ENCODE data around the gene MRPL53.

Gene MRPL53

GRCh38 chr2:74502147-74502719 lies 29.8 kb upstream of the MRPL53 start:
- H3K27ac Mint-ChIP-seq, result peak overlapping the region; percentile 61
- peaks cover 100% of the 10 kb centered on the region for H3K27me3 Mint-ChIP-seq (ENCODE audit: low read depth, poor library complexity)
- DNase-seq, result peak; percentile 45
- peaks cover 90% of the 10 kb centered on the region for H3K4me1 Mint-ChIP-seq
- peak overlapping the region; percentile 89 for H3K4me3 Mint-ChIP-seq
- H3K9me3 Mint-ChIP-seq, result no peaks in the 10 kb centered on the region
- H3K36me3 Mint-ChIP-seq (ENCODE audit: low read depth), result peaks cover 30% of the 10 kb centered on the region
- TF ChIP-seq CTCF (IDR thresholded peaks at IDR 0.05), result no peak

GRCh38 chr2:74501335-74502071 lies 29.0 kb upstream of the MRPL53 start:
- no peak for TF ChIP-seq CTCF (IDR thresholded peaks at IDR 0.05)
- peak overlapping the region; percentile 89 for H3K4me3 Mint-ChIP-seq
- peaks cover 25% of the 10 kb centered on the region for H3K36me3 Mint-ChIP-seq (ENCODE audit: low read depth)
- peaks cover 100% of the 10 kb centered on the region for H3K27me3 Mint-ChIP-seq (ENCODE audit: low read depth, poor library complexity)
- no peaks in the 10 kb centered on the region for H3K9me3 Mint-ChIP-seq
- DNase-seq, result peak; percentile 38
- peak overlapping the region; percentile 77 for H3K27ac Mint-ChIP-seq
- peaks cover 83% of the 10 kb centered on the region for H3K4me1 Mint-ChIP-seq

- H3K36me3 Mint-ChIP-seq (ENCODE audit: low read depth), result peaks cover 25% of the 10 kb centered on the region
- no peak for TF ChIP-seq CTCF (IDR thresholded peaks at IDR 0.05)
- peaks cover 100% of the 10 kb centered on the region for H3K27me3 Mint-ChIP-seq (ENCODE audit: low read depth, poor library complexity)
- H3K27ac Mint-ChIP-seq, result no peak overlapping the region
- peaks cover 76% of the 10 kb centered on the region for H3K4me1 Mint-ChIP-seq
- no peak for DNase-seq
- no peaks in the 10 kb centered on the region for H3K9me3 Mint-ChIP-seq
- H3K4me3 Mint-ChIP-seq, result peak overlapping the region; percentile 89
Observed at GRCh38 chr2:74500578-74500946, 28.1 kb upstream of the MRPL53 start.

- peaks cover 71% of the 10 kb centered on the region for H3K4me1 Mint-ChIP-seq
Observed at GRCh38 chr2:74499940-74500577, 27.6 kb upstream of the MRPL53 start.

GRCh38 chr2:74499267-74499939 lies 26.9 kb upstream of the MRPL53 start, which contains the start of gene LBX2:
Gene LBX2, minus strand, starts transcription at chr2:74499603. Its CDS starts 66 bp downstream, at chr2:74499537.
- peak; percentile 60 for DNase-seq
- Mint-ChIP-seq H3K4me1 (peaks cover 65% of the 10 kb centered on the region), H3K9me3 (no peaks in the 10 kb centered on the region), H3K36me3 (ENCODE audit: low read depth) (peaks cover 14% of the 10 kb centered on the region), H3K4me3 (peak within 1 kb of the TSS; percentile 89), H3K27me3 (ENCODE audit: low read depth, poor library complexity) (peaks cover 100% of the 10 kb centered on the region), H3K27ac (no peak within 1 kb of the TSS)
- TF ChIP-seq CTCF (IDR thresholded peaks at IDR 0.05), result no peak

More at GRCh38 chr2:74499940-74500577, 27.6 kb upstream of the MRPL53 start:
- no peak for DNase-seq
- TF ChIP-seq CTCF (IDR thresholded peaks at IDR 0.05), result no peak
- Mint-ChIP-seq H3K36me3 (ENCODE audit: low read depth) (peaks cover 20% of the 10 kb centered on the region), H3K4me3 (peak overlapping the region; percentile 89), H3K9me3 (no peaks in the 10 kb centered on the region), H3K27ac (no peak overlapping the region), H3K27me3 (ENCODE audit: low read depth, poor library complexity) (peaks cover 100% of the 10 kb centered on the region)

All from nephron progenitor cell (in vitro differentiated cells).